Heart left ventricle (tissue), 16 donors: ENCODE results near the gene TGFBR3. TPM values are rescaled to one million over a fixed set of nuclear protein-coding genes. Genes with fewer than 3 reads are reported as not detected.

Experiments used
- ATAC-seq, 4 donors: fragments of 200-7000 bp; cut with Tn5 transposase; one replicate each; pipeline ENCODE4 v1.9.1; 2020 to 2022; ENCODE audit warnings: moderate library complexity in 4 of 4, mild to moderate bottlenecking in 3 of 4, moderate number of reproducible peaks in 1 of 4
- DNase-seq, 5 donors: peaks; one replicate each; pipeline ENCODE4 v3.0.0-alpha.2; 2020
- H3K27ac ChIP-seq, 12 donors: fragments of 200-600 bp; sonication (generic) in 4 of 12; one replicate each; pipeline versions ENCODE4 v1.5.0 to v1.8.0; 2016 to 2022; ENCODE audit warnings: mild to moderate bottlenecking in 2 of 12
- H3K27me3 ChIP-seq, 9 donors: fragments of 200-600 bp; sonication (generic) in 2 of 9; one replicate each; pipeline versions ENCODE4 v1.5.1 to v1.8.0; 2016 to 2022; ENCODE audit warnings: mild to moderate bottlenecking in 3 of 9
- H3K36me3 ChIP-seq, 9 donors: fragments of 200-600 bp; sonication (generic) in 2 of 9; one replicate each; pipeline versions ENCODE4 v1.5.0 to v1.8.0; 2018 to 2022; ENCODE audit warnings: mild to moderate bottlenecking in 2 of 9
- H3K4me1 ChIP-seq, 12 donors: fragments of 200-600 bp; sonication (generic) in 4 of 12; one replicate each; pipeline versions ENCODE4 v1.5.0 to v1.8.0; 2016 to 2022; ENCODE audit warnings: mild to moderate bottlenecking in 3 of 12
- H3K4me3 ChIP-seq, 12 donors: fragments of 200-600 bp; sonication (generic) in 4 of 12; one replicate each; pipeline versions ENCODE4 v1.5.0 to v1.8.0; 2017 to 2022; ENCODE audit warnings: mild to moderate bottlenecking in 9 of 12, moderate library complexity in 4 of 12
- H3K9me3 ChIP-seq, 12 donors: fragments of 200-600 bp; sonication (generic) in 4 of 12; one replicate each; pipeline versions ENCODE4 v1.5.0 to v1.8.0; 2016 to 2022; ENCODE audit warnings: mild to moderate bottlenecking in 1 of 12
- CTCF ChIP-seq, 12 donors: fragments of 200-600 bp; sonication (generic) in 4 of 12; IDR thresholded peaks; one replicate each; pipeline versions ENCODE4 v1.5.0 to v1.8.0; 2018 to 2022; ENCODE audit warnings: antibody characterized with exemption in 12 of 12, mild to moderate bottlenecking in 5 of 12
- POLR2A ChIP-seq, 2 donors: fragments of 450-650 bp; IDR thresholded peaks; one replicate each; pipeline ENCODE4 v1.6.1; 2017; ENCODE audit warnings: antibody characterized with exemption in 2 of 2, mild to moderate bottlenecking in 2 of 2, moderate library complexity in 2 of 2
- WGBS, 4 donors: extraction: QIAGEN DNeasy Blood & Tissue Kit in 2 of 4; methylation state at CpG; one replicate each; pipeline versions ENCODE4 v1.1.5 to v1.1.7; 2013 to 2018; 5-methylcytosine and 5-hydroxymethylcytosine counted together
- intact Hi-C, 10 donors: fragments of 100-400 bp; cut with DNase I; formaldehyde crosslinking; loops; one replicate each; pipeline versions ENCODE4 v1.11.1 to v1.14.2; 2022
- polyA plus RNA-seq, 2 donors: library from polyadenylated mRNA; stranded (reverse); fragments of 200-250 nt; gene quantifications; one replicate each; pipeline ENCODE4 v1.2.3, GENCODE V29; 2013
- total RNA-seq, 9 donors: library from RNA; depleted of rRNA in 2 of 9; stranded (reverse); fragments of >200 nt in 2 of 9; fragmentation: NEBNext Ultra II Directional in 3 of 9; extraction: Animal tissue kit (Norgen Biotek cat#: 25700) in 3 of 9; gene quantifications; one replicate each; pipeline versions ENCODE4 v1.1.0 to v1.2.4, GENCODE V29; 2016 to 2023
- donor health status: ischemic (EF 13 %, LVEDD 7.1; RV severe dilation, severe dysfunction).
- donor health status: healthy with polysubstance abuse.
- donor health status: DM: no; HTN: yes; CAD: no.
- donor health status: DM: no; HTN: no; CAD: no.
- donor health status: ischemic (EF 25% LVEDD 6.9; RV normal size, moderate dysfunction).
- donor health status: ischemic (EF 25% LVEDD 5.7; RV mildly dilated, moderate dysfunction).
- donor health status: healthy.
- donor health status: DM: yes; HTN: yes; CAD: no.
- donor health status: ischemic (EF 35%, LVEDD 5.7; RV mildly dilated, moderate dysfunction).
- donor health status: nonischemic (EF 11% LVEDD 7.7; RV severe dilation, severe dysfunction).
- donor health status: DM: yes; HTN: yes; CAD: no.
- donor health status: PGD.
- donor health status: ischemic (EF 29% LVEDD 5.4; RV normal size, mild dysfunction).
- donor health status: nonischemic (EF 23%, LVEDD 6.1; RV moderate dilation, normal function).

TGFBR3 gene
- total and polyA plus RNA-seq, 11 donors, result 6.9 to 51.8 (median 22.7) TPM

GRCh38 chr1:91734761-91735160 lies 151.2 kb downstream of the TGFBR3 start:
- no peaks in the 10 kb centered on the region for H3K27me3 ChIP-seq
- intact Hi-C loops, result loop anchor here in 4 of 10 donors (5.0 to 10.0 kb wide), 3 partner anchors 37 to 150 kb away; partner anchors contain the start of gene TGFBR3 (in 2 of the 4)
- H3K4me3 ChIP-seq, result no peak overlapping the region
- peak overlapping the region in 1 of 12 donors; percentile 92 for H3K27ac ChIP-seq
- peaks cover 0 to 73% (median 36%) of the 10 kb centered on the region in 12 donors for H3K4me1 ChIP-seq
- 87 to 93% (median 91%) methylated on average over 8 of the region's 8 CpGs for WGBS, 4 donors
- peaks cover 0 to 26% (median 3%) of the 10 kb centered on the region in 9 donors for H3K36me3 ChIP-seq
- no peaks in the 10 kb centered on the region for H3K9me3 ChIP-seq
- no peak for ATAC-seq
- TF ChIP-seq POLR2A (IDR thresholded peaks at IDR 0.05) (no peak), CTCF (IDR thresholded peaks at IDR 0.05) (no peak)
- no peak for DNase-seq

DNA sequence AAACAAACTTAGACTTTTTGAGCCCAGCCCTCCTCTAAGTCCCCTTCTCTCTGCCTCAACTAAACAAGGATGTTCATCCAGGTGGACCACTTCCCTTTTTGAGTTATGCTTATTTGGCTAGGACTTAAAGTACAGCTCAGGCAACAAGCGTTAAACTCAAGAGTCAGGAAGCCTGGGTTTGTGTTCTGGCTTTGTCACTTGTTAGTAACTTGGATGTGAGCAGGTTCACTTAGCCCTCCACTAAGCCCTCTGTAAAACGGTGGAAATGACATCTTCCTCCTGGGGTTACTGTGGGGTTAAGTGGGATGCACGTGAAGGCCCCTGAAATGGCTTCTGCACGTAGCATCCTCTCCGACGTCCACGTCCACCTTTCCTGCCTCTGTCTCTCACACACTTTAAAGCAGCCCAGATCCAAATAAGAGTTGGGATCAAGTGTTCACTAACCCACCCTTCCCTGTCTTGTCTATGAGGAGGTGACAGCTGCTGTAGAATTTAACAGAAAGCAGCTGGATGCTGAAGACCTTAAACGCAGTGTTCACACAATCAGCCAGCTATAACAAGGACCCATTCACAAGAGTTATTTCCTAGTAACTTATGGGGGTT lies 152.7 kb downstream of the TGFBR3 start:
- 69 to 76% (median 71%) methylated on average over 8 of the region's 8 CpGs for WGBS, 4 donors
- ATAC-seq (no peak), DNase-seq (no peak)
- Histone ChIP-seq H3K4me1 (peaks cover 0 to 77% (median 40%) of the 10 kb centered on the region in 12 donors), H3K27ac (peak overlapping the region in 3 of 12 donors; percentile 42 to 92 (median 42)), H3K4me3 (no peak overlapping the region), H3K9me3 (no peaks in the 10 kb centered on the region), H3K36me3 (peaks cover 0 to 31% (median 5%) of the 10 kb centered on the region in 9 donors), H3K27me3 (no peaks in the 10 kb centered on the region)
- no peak for TF ChIP-seq CTCF (IDR thresholded peaks at IDR 0.05)
- no peak for TF ChIP-seq POLR2A (IDR thresholded peaks at IDR 0.05)
- intact Hi-C loops, result loop anchor here in 4 of 10 donors (5.0 to 10.0 kb wide), 3 partner anchors 36 to 152 kb away; partner anchors contain the start of gene TGFBR3 (in 2 of the 4)

DNA sequence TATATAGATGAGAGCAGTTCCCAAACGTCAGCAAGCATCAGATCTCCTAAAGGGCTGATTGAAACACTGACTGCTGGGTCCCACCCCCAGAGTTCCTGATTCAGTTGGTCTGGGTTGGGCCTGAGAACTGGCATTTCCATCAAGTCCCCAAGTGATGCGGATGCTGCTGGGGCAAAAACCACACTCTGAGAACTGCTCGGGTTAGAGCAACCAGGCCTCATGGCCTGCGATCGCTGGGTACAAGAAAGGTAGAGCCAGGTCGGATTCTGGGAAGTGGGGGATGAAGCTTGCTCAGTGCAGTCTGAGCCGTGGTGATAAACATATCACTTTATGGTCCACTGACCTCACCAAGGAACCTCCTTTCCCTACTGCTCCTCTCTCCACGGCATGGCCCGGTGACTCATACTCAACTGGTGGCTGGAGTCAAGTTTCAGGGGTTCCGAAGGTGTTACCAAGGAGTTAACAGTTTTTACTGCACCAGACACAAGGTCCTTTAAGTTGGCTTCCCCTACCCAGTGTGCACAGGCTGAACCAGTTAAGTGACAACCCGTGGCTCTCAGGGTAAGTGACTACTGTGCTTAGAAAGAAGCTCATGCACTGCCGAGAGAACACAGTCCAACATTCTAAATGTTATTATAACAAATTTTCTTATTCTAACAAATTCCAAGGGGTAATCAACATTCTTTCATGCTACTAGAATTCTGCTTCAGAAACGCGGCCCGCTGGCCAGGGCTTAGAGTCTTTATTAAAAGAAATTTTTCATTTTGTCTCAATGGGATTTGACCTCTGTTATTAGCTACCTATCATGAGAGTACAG lies 153.5 kb downstream of the TGFBR3 start:
- 75 to 84% (median 80%) methylated on average over 15 of the region's 15 CpGs for WGBS, 4 donors
- Histone ChIP-seq H3K27me3 (no peaks in the 10 kb centered on the region), H3K9me3 (no peaks in the 10 kb centered on the region), H3K27ac (peak overlapping the region in 5 of 12 donors; percentile 24 to 92 (median 42)), H3K4me3 (no peak overlapping the region), H3K36me3 (peaks cover 0 to 30% (median 5%) of the 10 kb centered on the region in 9 donors), H3K4me1 (peaks cover 0 to 78% (median 44%) of the 10 kb centered on the region in 12 donors)
- intact Hi-C loops, result loop anchor here in 4 of 10 donors (5.0 to 10.0 kb wide), 3 partner anchors 35 to 152 kb away; partner anchors contain the start of gene TGFBR3 (in 2 of the 4)
- ATAC-seq, result peak in 2 of 4 donors; percentile 2 to 32
- TF ChIP-seq CTCF (IDR thresholded peaks at IDR 0.05) (no peak), POLR2A (IDR thresholded peaks at IDR 0.05) (no peak)
- no peak for DNase-seq

- H3K27ac ChIP-seq, result peak overlapping the region in 4 of 12 donors; percentile 42 to 92 (median 47)
- H3K4me3 ChIP-seq, result no peak overlapping the region
- no peak for DNase-seq
- H3K4me1 ChIP-seq, result peaks cover 0 to 78% (median 42%) of the 10 kb centered on the region in 12 donors
- intact Hi-C loops, result loop anchor here in 4 of 10 donors (5.0 to 10.0 kb wide), 3 partner anchors 35 to 153 kb away; partner anchors contain the start of gene TGFBR3 (in 2 of the 4)
- no peaks in the 10 kb centered on the region for H3K9me3 ChIP-seq
- TF ChIP-seq POLR2A (IDR thresholded peaks at IDR 0.05), result no peak
- TF ChIP-seq CTCF (IDR thresholded peaks at IDR 0.05), result no peak
- H3K36me3 ChIP-seq, result peaks cover 0 to 36% (median 5%) of the 10 kb centered on the region in 9 donors
- WGBS, 4 donors, result 10 to 31% (median 18%) methylated on average over 4 of the region's 4 CpGs
- H3K27me3 ChIP-seq, result no peaks in the 10 kb centered on the region
- ATAC-seq, result no peak
Observed at GRCh38 chr1:91731815-91732214, 154.1 kb downstream of the TGFBR3 start.
